Lower leg skin (tissue), 4 donors: ENCODE data around the gene KRR1. TPM values are rescaled to one million over a fixed set of nuclear protein-coding genes. Genes with fewer than 3 reads are reported as not detected.

Experiments used
- DNase-seq, 2 donors: peaks; one replicate each; pipeline ENCODE4 v3.0.0-alpha.2; 2019; ENCODE audit warnings: low spot score in 2 of 2
- H3K4me3 ChIP-seq: fragments of 200-600 bp; sonication (generic); 2 replicates; pipeline ENCODE4 v1.5.1; 2017; ENCODE audit warnings: mild to moderate bottlenecking, low read depth; ENCODE audit not compliant: poor library complexity, severe bottlenecking
- CTCF ChIP-seq, 3 donors: fragments of 450-650 bp; IDR thresholded peaks; one replicate each; pipeline ENCODE4 v1.5.1; 2016; ENCODE audit warnings: antibody characterized with exemption in 3 of 3, mild to moderate bottlenecking in 3 of 3, moderate library complexity in 2 of 3
- POLR2A ChIP-seq, 2 donors: fragments of 450-650 bp; IDR thresholded peaks; one replicate each; pipeline ENCODE4 v1.6.1; 2016 to 2017; ENCODE audit warnings: antibody characterized with exemption in 2 of 2, mild to moderate bottlenecking in 1 of 2, moderate library complexity in 1 of 2
- WGBS, 2 donors: methylation state at CpG; one replicate each; pipeline ENCODE4 v1.1.5; 2018; 5-methylcytosine and 5-hydroxymethylcytosine counted together
- intact Hi-C: fragments of 100-400 bp; cut with DNase I; formaldehyde crosslinking; loops from one replicate; pipeline ENCODE4 v1.15.0; 2023; ENCODE audit warnings: low total_unique reads
- total RNA-seq, 4 donors: library from RNA; depleted of rRNA; stranded (reverse); fragments of >200 nt; gene quantifications; one replicate each; pipeline ENCODE4 v1.1.0, GENCODE V29; 2016

KRR1 gene
- total RNA-seq, 4 donors from 2014 or later: 21.3 to 52.3 (median 32.0) TPM

- TF ChIP-seq CTCF (IDR thresholded peaks at IDR 0.05) (no peak), POLR2A (IDR thresholded peaks at IDR 0.05) (no peak)
- H3K4me3 ChIP-seq: no peak overlapping the region
- WGBS, 2 donors: 54 to 79% methylated on average over 3 of the region's 3 CpGs
- intact Hi-C loops: loop anchor here (10.0 kb wide), 1 partner anchor 481 kb away; the partner anchor contains the start of gene PHLDA1
- no peak for DNase-seq
Observed at GRCh38 chr12:75553836-75554555, 42.6 kb upstream of the KRR1 start.

- intact Hi-C loops: loop anchor here (10.0 kb wide), 1 partner anchor 481 kb away; the partner anchor contains the start of gene PHLDA1
- no peak for TF ChIP-seq POLR2A (IDR thresholded peaks at IDR 0.05)
- no peak for TF ChIP-seq CTCF (IDR thresholded peaks at IDR 0.05)
- no peak overlapping the region for H3K4me3 ChIP-seq
- WGBS, 2 donors: 73 to 83% methylated on average over 1 of the region's 1 CpG
- no peak for DNase-seq
Observed at GRCh38 chr12:75553398-75553797, 42.0 kb upstream of the KRR1 start.

GRCh38 chr12:75551477-75551876 is 40.1 kb upstream of the KRR1 start:
- intact Hi-C loops: loop anchor here (10.0 kb wide), 1 partner anchor 483 kb away; the partner anchor contains the start of gene PHLDA1
- H3K4me3 ChIP-seq: no peak overlapping the region
- no peak for DNase-seq
- TF ChIP-seq CTCF (IDR thresholded peaks at IDR 0.05) (no peak), POLR2A (IDR thresholded peaks at IDR 0.05) (no peak)

GRCh38 chr12:75550401-75551240 is 39.2 kb upstream of the KRR1 start:
- H3K4me3 ChIP-seq: no peak overlapping the region
- intact Hi-C loops: loop anchor here (10.0 kb wide), 1 partner anchor 484 kb away; the partner anchor contains the start of gene PHLDA1
- TF ChIP-seq CTCF (IDR thresholded peaks at IDR 0.05) (no peak), POLR2A (IDR thresholded peaks at IDR 0.05) (no peak)
- WGBS, 2 donors: 32 to 34% methylated on average over 8 of the region's 8 CpGs
- DNase-seq: no peak

- WGBS, 2 donors: 75 to 81% methylated on average over 2 of the region's 2 CpGs
- intact Hi-C loops: loop anchor here (10.0 kb wide), 1 partner anchor 485 kb away; the partner anchor contains the start of gene PHLDA1
- H3K4me3 ChIP-seq: no peak overlapping the region
- TF ChIP-seq POLR2A (IDR thresholded peaks at IDR 0.05): no peak
- TF ChIP-seq CTCF (IDR thresholded peaks at IDR 0.05): no peak
- DNase-seq: no peak
Observed at GRCh38 chr12:75549989-75550388, 38.6 kb upstream of the KRR1 start.
